Body of pancreas (tissue), 4 donors: Measurements from ENCODE around the gene UBAC2. TPM values are rescaled to one million over a fixed set of nuclear protein-coding genes. Genes with fewer than 3 reads are reported as not detected.

Experiments
- ATAC-seq: fragments of 150-250 bp; one replicate; pipeline ENCODE4 v1.9.1; 2016
- DNase-seq, 4 donors: peaks; one replicate each; pipeline ENCODE4 v3.0.0-alpha.2; 2019
- H3K27ac ChIP-seq, 4 donors: fragments of 200-600 bp; sonication (generic); 1 replicate in 3 of 4; 2 replicates in 1 of 4; pipeline versions ENCODE4 v1.5.1 to v1.6.1; 2016 to 2019; ENCODE audit warnings: mild to moderate bottlenecking in 1 of 4, mixed read lengths in 1 of 4, moderate library complexity in 1 of 4
- H3K27me3 ChIP-seq, 2 donors: fragments of 200-600 bp; sonication (generic); one replicate each; pipeline ENCODE4 v1.6.0; 2016; ENCODE audit warnings: mild to moderate bottlenecking in 1 of 2
- H3K36me3 ChIP-seq, 2 donors: fragments of 200-600 bp; sonication (generic); replicated peaks in 1 of 2; 2 replicates each; pipeline ENCODE4 v1.5.1; 2016; ENCODE audit warnings: low read depth in 2 of 2; ENCODE audit not compliant: insufficient read depth in 1 of 2
- H3K4me1 ChIP-seq: fragments of 200-600 bp; sonication (generic); one replicate; pipeline ENCODE4 v1.6.0; 2016
- H3K4me3 ChIP-seq, 2 donors: fragments of 200-600 bp; sonication (generic); 1 replicate in 1 of 2; 2 replicates in 1 of 2; pipeline ENCODE4 v1.5.1; 2016 to 2019
- H3K9me3 ChIP-seq, 3 donors: fragments of 200-600 bp; sonication (generic); 1 replicate in 2 of 3; 2 replicates in 1 of 3; pipeline ENCODE4 v1.5.1; 2016
- CTCF ChIP-seq, 7 experiments: fragments of 450-650 bp in 4 of 7; fragments of 200-600 bp in 3 of 7; sonication (generic) in 3 of 7; IDR thresholded peaks; one replicate each; pipeline ENCODE4 v1.5.1; 2016 to 2019; ENCODE audit warnings: antibody characterized with exemption in 7 of 7
- POLR2A ChIP-seq, 3 donors: fragments of 450-650 bp; IDR thresholded peaks; one replicate each; pipeline ENCODE4 v1.6.1; 2016; ENCODE audit warnings: antibody characterized with exemption in 3 of 3, mild to moderate bottlenecking in 2 of 3
- WGBS, 2 donors: methylation state at CpG; one replicate each; pipeline ENCODE4 v1.1.5; 2017; 5-methylcytosine and 5-hydroxymethylcytosine counted together
- intact Hi-C: fragments of 100-400 bp; cut with DNase I; formaldehyde crosslinking; loops from one replicate; pipeline ENCODE4 v1.15.1; 2023
- total RNA-seq, 2 donors: library from RNA; depleted of rRNA; stranded (reverse); fragments of >200 nt; gene quantifications; one replicate each; pipeline ENCODE4 v1.1.0, GENCODE V29; 2016

Gene UBAC2
- total RNA-seq, 2 donors from 2014 or later = 21.4 to 27.2 TPM

GRCh38 chr13:99421271-99421670 lies 220.6 kb downstream of the UBAC2 start:
- intact Hi-C loops = loop anchor here (10.0 kb wide), 1 partner anchor 146 kb away; no protein-coding TSS in a partner anchor
- no peaks in the 10 kb centered on the region for H3K9me3 ChIP-seq
- DNase-seq (no peak), ATAC-seq (no peak)
- H3K4me3 ChIP-seq = no peak overlapping the region
- no peak overlapping the region for H3K27ac ChIP-seq
- H3K4me1 ChIP-seq = no peaks in the 10 kb centered on the region
- no peaks in the 10 kb centered on the region for H3K27me3 ChIP-seq
- 70 to 87% methylated on average over 10 of the region's 10 CpGs for WGBS, 2 donors
- no peak for TF ChIP-seq CTCF (IDR thresholded peaks at IDR 0.05)
- TF ChIP-seq POLR2A (IDR thresholded peaks at IDR 0.05) = no peak
- H3K36me3 ChIP-seq = no peaks in the 10 kb centered on the region

- Histone ChIP-seq H3K9me3 (no peaks in the 10 kb centered on the region), H3K36me3 (no peaks in the 10 kb centered on the region), H3K27me3 (no peaks in the 10 kb centered on the region), H3K4me3 (no peak overlapping the region), H3K4me1 (no peaks in the 10 kb centered on the region), H3K27ac (no peak overlapping the region)
- 60 to 66% methylated on average over 8 to 9 of the region's 9 CpGs for WGBS, 2 donors
- intact Hi-C loops = loop anchor here (10.0 kb wide), 1 partner anchor 147 kb away; no protein-coding TSS in a partner anchor
- no peak for TF ChIP-seq CTCF (IDR thresholded peaks at IDR 0.05)
- no peak for TF ChIP-seq POLR2A (IDR thresholded peaks at IDR 0.05)
- DNase-seq (no peak), ATAC-seq (no peak)
Observed at GRCh38 chr13:99421758-99422585, 221.3 kb downstream of the UBAC2 start.

DNA sequence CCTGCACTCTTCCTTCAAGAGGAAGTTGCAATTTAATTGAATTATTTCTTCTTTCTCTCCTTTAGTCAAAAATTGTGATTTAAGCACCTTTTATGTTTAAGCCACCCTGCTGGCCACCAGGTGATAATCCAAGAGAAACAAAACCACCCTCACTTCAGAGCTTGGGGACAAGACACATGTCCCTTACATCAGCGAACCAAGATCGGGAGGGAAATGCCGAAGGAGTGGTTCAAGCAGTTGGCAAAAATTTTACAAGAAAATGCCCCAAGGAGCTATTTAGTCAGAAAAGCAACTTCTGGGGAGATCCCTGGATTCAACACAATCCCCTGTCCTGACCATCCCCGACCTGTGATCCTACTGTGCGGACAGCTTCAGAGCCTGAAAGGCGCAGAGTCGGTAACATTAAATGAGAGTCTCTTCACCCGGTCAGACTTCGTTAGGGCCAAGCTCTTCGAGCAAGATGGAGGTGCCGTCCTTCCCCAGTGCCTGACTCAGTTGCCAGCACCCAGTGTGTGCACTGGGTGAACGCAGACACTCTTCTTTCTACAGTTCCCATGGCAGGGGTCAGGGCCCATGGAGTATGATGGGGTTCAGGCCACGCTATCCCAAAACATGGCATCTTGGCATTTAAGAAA lies 222.0 kb downstream of the UBAC2 start:
- H3K9me3 ChIP-seq = no peaks in the 10 kb centered on the region
- TF ChIP-seq POLR2A (IDR thresholded peaks at IDR 0.05) = no peak
- TF ChIP-seq CTCF (IDR thresholded peaks at IDR 0.05) = no peak
- H3K27me3 ChIP-seq = no peaks in the 10 kb centered on the region
- intact Hi-C loops = loop anchor here (10.0 kb wide), 1 partner anchor 148 kb away; no protein-coding TSS in a partner anchor
- ATAC-seq (no peak), DNase-seq (no peak)
- H3K4me1 ChIP-seq = no peaks in the 10 kb centered on the region
- H3K36me3 ChIP-seq = no peaks in the 10 kb centered on the region
- H3K4me3 ChIP-seq = no peak overlapping the region
- 80 to 83% methylated on average over 13 of the region's 13 CpGs for WGBS, 2 donors
- no peak overlapping the region for H3K27ac ChIP-seq

GRCh38 chr13:99425485-99426341 lies 225.1 kb downstream of the UBAC2 start:
- no peaks in the 10 kb centered on the region for H3K36me3 ChIP-seq
- no peak for ATAC-seq
- H3K27ac ChIP-seq = no peak overlapping the region
- TF ChIP-seq CTCF (IDR thresholded peaks at IDR 0.05) (no peak), POLR2A (IDR thresholded peaks at IDR 0.05) (no peak)
- DNase-seq = no peak
- H3K9me3 ChIP-seq = no peaks in the 10 kb centered on the region
- H3K27me3 ChIP-seq = no peaks in the 10 kb centered on the region
- 69 to 75% methylated on average over 16 to 18 of the region's 18 CpGs for WGBS, 2 donors
- H3K4me3 ChIP-seq = no peak overlapping the region
- no peaks in the 10 kb centered on the region for H3K4me1 ChIP-seq
- intact Hi-C loops = loop anchor here (10.0 kb wide), 1 partner anchor 151 kb away; no protein-coding TSS in a partner anchor
